Neural progenitor cell (in vitro differentiated cells): ENCODE measurements around the gene CYBRD1. TPM values are rescaled to one million over a fixed set of nuclear protein-coding genes. Genes with fewer than 3 reads are reported as not detected.

ENCODE experiments used
- DNase-seq: peaks from one replicate; pipeline ENCODE4 v3.0.0-alpha.2; 2016; ENCODE audit warnings: low spot score
- H2AFZ ChIP-seq: fragments of 200-600 bp; sonication (generic); replicated peaks from 2 replicates; pipeline ENCODE4 v1.6.1; 2016; ENCODE audit warnings: antibody characterized with exemption
- H3F3A ChIP-seq: fragments of 200-600 bp; sonication (generic); 2 replicates; pipeline ENCODE4 v1.6.1; 2016; ENCODE audit warnings: antibody characterized with exemption, low read depth
- H3K27ac ChIP-seq: fragments of 200-600 bp; sonication (generic); 2 replicates; pipeline ENCODE4 v1.5.1; 2016; ENCODE audit warnings: mild to moderate bottlenecking
- H3K27me3 ChIP-seq: fragments of 200-600 bp; sonication (generic); 2 replicates; pipeline ENCODE4 v1.6.1; 2016; ENCODE audit warnings: mild to moderate bottlenecking, moderate library complexity
- H3K36me3 ChIP-seq: fragments of 200-600 bp; sonication (generic); 2 replicates; pipeline ENCODE4 v1.5.1; 2016
- H3K4me1 ChIP-seq: fragments of 200-600 bp; sonication (generic); 2 replicates; pipeline ENCODE4 v1.6.1; 2016; ENCODE audit warnings: mixed run types
- H3K4me2 ChIP-seq: fragments of 200-600 bp; sonication (generic); 2 replicates; pipeline ENCODE4 v1.6.1; 2016
- H3K4me3 ChIP-seq: fragments of 200-600 bp; sonication (generic); 2 replicates; pipeline ENCODE4 v1.5.1; 2016
- H3K79me2 ChIP-seq: fragments of 200-600 bp; sonication (generic); 2 replicates; pipeline ENCODE4 v1.6.1; 2016; ENCODE audit warnings: low read depth
- H3K9ac ChIP-seq: fragments of 200-600 bp; sonication (generic); 2 replicates; pipeline ENCODE4 v1.6.1; 2016
- H3K9me3 ChIP-seq: fragments of 200-600 bp; sonication (generic); 2 replicates; pipeline ENCODE4 v1.5.1; 2016; ENCODE audit warnings: low read depth
- H4K20me1 ChIP-seq: fragments of 200-600 bp; sonication (generic); 2 replicates; pipeline ENCODE4 v1.6.1; 2016; ENCODE audit warnings: low read depth
- H3K27ac Mint-ChIP-seq: 3 replicates; pipeline ENCODE4 v1.8.0; 2021; ENCODE audit warnings: mixed read lengths
- H3K27me3 Mint-ChIP-seq: 2 replicates; pipeline ENCODE4 v1.8.0; 2022; ENCODE audit warnings: low read depth, mild to moderate bottlenecking, inconsistent platforms, moderate library complexity, mixed read lengths; ENCODE audit not compliant: insufficient read depth
- H3K36me3 Mint-ChIP-seq: 3 replicates; pipeline ENCODE4 v1.8.0; 2021; ENCODE audit warnings: mixed read lengths
- H3K4me1 Mint-ChIP-seq: 3 replicates; pipeline ENCODE4 v1.8.0; 2021; ENCODE audit warnings: mixed read lengths
- H3K4me3 Mint-ChIP-seq: 3 replicates; pipeline ENCODE4 v1.8.0; 2021; ENCODE audit warnings: mild to moderate bottlenecking, moderate library complexity, mixed read lengths
- H3K9me3 Mint-ChIP-seq: 3 replicates; pipeline ENCODE4 v1.8.0; 2020; ENCODE audit warnings: mixed read lengths
- EZH2 ChIP-seq: fragments of 200-600 bp; sonication (generic); IDR thresholded peaks from 2 replicates; pipeline ENCODE4 v1.6.1; 2017; ENCODE audit warnings: antibody characterized with exemption, mild to moderate bottlenecking, moderate library complexity
- EZH2phosphoT487 ChIP-seq: fragments of 200-600 bp; sonication (generic); IDR thresholded peaks from 2 replicates; pipeline ENCODE4 v1.6.1; 2017; ENCODE audit warnings: antibody characterized with exemption
- total RNA-seq: library from RNA; depleted of rRNA; stranded (reverse); fragments of >200 nt; gene quantifications from 2 replicates; pipeline ENCODE4 v1.2.3, GENCODE V29; 2015; ENCODE audit warnings: low replicate concordance
- TF ChIP-seq, protein P1 (sequence below): fragments of 200-600 bp; sonication (generic); IDR thresholded peaks from 2 replicates; pipeline ENCODE4 v1.5.1; 2017; ENCODE audit warnings: antibody characterized with exemption, mild to moderate bottlenecking

Gene CYBRD1
- total RNA-seq, 1 donor from 2014 or later = 11.1 TPM

DNA sequence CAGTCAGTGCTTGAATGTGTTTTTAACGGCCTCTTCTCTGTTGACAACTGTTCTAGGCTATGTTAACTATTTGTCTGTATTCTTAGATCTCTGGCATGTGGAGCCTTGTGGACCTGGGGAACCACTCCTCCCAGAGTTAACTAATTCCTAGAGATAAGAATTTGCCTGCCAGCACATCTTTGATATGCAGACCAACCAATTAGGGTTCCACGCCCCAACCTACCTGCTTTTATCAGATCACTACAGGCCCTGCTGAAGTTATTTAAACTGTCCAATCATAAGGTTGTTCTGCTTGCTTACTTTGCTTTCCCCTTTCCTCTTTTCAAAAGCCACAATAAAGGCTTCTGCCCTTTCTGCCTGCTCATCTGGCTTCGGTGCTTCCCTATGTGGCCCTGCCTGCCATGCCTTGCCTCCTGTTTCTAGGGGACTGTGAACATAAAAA, 8.5 kb upstream of the CYBRD1 start:
- H3K36me3 ChIP-seq = no peaks in the 10 kb centered on the region
- H3K4me3 ChIP-seq = no peak overlapping the region
- no peaks in the 10 kb centered on the region for H3K36me3 Mint-ChIP-seq
- H3K27me3 ChIP-seq = no peaks in the 10 kb centered on the region
- H3K4me3 Mint-ChIP-seq = no peak overlapping the region
- H3F3A ChIP-seq = peaks cover 18% of the 10 kb centered on the region
- H3K9me3 ChIP-seq = no peaks in the 10 kb centered on the region
- H3K27ac ChIP-seq = no peak overlapping the region
- H3K27ac Mint-ChIP-seq = no peak overlapping the region
- TF ChIP-seq EZH2phosphoT487 = no peak
- TF ChIP-seq, protein P1, sequence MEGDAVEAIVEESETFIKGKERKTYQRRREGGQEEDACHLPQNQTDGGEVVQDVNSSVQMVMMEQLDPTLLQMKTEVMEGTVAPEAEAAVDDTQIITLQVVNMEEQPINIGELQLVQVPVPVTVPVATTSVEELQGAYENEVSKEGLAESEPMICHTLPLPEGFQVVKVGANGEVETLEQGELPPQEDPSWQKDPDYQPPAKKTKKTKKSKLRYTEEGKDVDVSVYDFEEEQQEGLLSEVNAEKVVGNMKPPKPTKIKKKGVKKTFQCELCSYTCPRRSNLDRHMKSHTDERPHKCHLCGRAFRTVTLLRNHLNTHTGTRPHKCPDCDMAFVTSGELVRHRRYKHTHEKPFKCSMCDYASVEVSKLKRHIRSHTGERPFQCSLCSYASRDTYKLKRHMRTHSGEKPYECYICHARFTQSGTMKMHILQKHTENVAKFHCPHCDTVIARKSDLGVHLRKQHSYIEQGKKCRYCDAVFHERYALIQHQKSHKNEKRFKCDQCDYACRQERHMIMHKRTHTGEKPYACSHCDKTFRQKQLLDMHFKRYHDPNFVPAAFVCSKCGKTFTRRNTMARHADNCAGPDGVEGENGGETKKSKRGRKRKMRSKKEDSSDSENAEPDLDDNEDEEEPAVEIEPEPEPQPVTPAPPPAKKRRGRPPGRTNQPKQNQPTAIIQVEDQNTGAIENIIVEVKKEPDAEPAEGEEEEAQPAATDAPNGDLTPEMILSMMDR = no peak
- H3K9ac ChIP-seq = no peak overlapping the region
- H3K27me3 Mint-ChIP-seq = peaks cover 13% of the 10 kb centered on the region
- no peak overlapping the region for H3K4me2 ChIP-seq
- peaks cover 28% of the 10 kb centered on the region for H3K4me1 ChIP-seq
- H4K20me1 ChIP-seq = no peaks in the 10 kb centered on the region
- no peaks in the 10 kb centered on the region for H3K79me2 ChIP-seq
- DNase-seq = no peak
- peaks cover 7% of the 10 kb centered on the region for H3K9me3 Mint-ChIP-seq
- H3K4me1 Mint-ChIP-seq = peaks cover 22% of the 10 kb centered on the region
- H2AFZ ChIP-seq = peak overlapping the region; percentile 70

DNA sequence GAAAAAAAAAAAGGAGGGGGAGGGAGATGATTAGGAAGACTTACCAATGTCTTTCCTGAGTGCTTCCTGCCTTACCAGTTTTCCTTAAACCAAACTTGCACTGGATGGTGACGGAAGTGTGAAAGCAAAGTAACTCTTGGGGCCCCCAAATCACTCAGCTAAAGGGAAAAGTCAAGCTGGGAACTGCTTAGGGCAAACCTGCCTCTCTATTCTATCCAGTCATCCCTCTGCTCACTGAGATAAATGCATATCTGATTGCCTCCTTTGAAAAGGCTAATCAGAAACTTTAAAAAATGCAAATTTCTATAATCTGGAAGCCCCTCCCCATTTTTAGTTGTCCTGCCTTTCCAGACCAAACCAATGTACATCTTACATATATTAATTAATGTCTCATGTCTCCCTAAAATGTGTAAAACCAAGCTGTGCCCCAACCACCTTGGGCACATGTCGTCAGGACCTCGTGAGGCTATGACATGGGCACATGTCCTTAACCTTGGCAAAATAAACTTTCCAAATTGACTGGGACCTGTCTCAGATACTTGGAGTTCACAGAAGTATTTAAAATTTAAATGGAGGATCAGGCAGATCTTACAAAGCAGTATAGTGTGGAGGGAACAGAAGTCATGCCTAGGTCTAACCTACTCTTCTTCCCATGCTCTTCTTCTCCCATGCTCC, 7.2 kb upstream of the CYBRD1 start:
- no peaks in the 10 kb centered on the region for H3K36me3 ChIP-seq
- no peak overlapping the region for H3K4me3 ChIP-seq
- H3K27ac Mint-ChIP-seq = no peak overlapping the region
- H3K9ac ChIP-seq = no peak overlapping the region
- no peaks in the 10 kb centered on the region for H3K36me3 Mint-ChIP-seq
- peaks cover 32% of the 10 kb centered on the region for H3K4me1 Mint-ChIP-seq
- H3K4me2 ChIP-seq = no peak overlapping the region
- no peak overlapping the region for H3K27ac ChIP-seq
- H3K9me3 ChIP-seq = no peaks in the 10 kb centered on the region
- no peak overlapping the region for H2AFZ ChIP-seq
- H3K27me3 Mint-ChIP-seq = peaks cover 18% of the 10 kb centered on the region
- H3F3A ChIP-seq = peaks cover 21% of the 10 kb centered on the region
- DNase-seq = no peak
- H3K4me3 Mint-ChIP-seq = no peak overlapping the region
- no peaks in the 10 kb centered on the region for H3K27me3 ChIP-seq
- H4K20me1 ChIP-seq = no peaks in the 10 kb centered on the region
- H3K9me3 Mint-ChIP-seq = peaks cover 9% of the 10 kb centered on the region
- TF ChIP-seq EZH2phosphoT487 (no peak), EZH2 (no peak)
- H3K4me1 ChIP-seq = peaks cover 29% of the 10 kb centered on the region
- H3K79me2 ChIP-seq = no peaks in the 10 kb centered on the region

DNA sequence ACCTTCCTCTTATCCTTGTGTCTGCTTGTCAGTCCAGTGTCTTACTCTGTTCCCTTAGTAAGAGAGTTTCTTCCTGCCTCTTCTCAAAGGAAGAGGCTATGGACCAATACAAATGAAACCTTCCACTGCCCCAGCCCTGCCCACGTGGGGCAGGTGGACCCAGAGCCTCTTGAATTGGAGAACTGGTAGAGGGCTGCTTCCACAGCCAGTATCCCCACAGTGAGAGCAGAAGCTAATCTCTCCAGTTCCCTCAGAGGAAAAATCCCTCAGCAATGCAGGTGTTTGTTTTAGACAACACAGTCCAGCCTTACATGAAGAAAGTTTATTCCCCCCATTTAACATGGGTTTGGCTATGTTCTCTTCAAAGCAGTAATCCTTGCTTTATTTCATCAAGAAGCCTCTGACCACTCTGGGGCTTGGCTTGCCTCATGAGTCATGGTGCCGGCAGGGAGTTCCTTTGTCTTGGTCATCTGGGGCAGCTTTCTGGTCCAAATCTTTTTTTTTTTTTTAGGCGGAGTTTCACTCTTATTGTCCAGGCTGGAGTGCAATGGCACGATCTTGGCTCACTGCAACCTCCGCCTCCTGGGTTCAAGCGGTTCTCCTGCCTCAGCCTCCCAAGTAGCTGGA, 6.5 kb upstream of the CYBRD1 start:
- peak overlapping the region; percentile 91 for H3K27ac Mint-ChIP-seq
- H3K4me3 Mint-ChIP-seq = no peak overlapping the region
- H3K9me3 Mint-ChIP-seq = peaks cover 9% of the 10 kb centered on the region
- peaks cover 37% of the 10 kb centered on the region for H3K4me1 Mint-ChIP-seq
- Histone ChIP-seq H3K4me1 (peaks cover 35% of the 10 kb centered on the region), H3K27ac (no peak overlapping the region), H3K79me2 (no peaks in the 10 kb centered on the region), H3K4me3 (no peak overlapping the region), H3F3A (peaks cover 22% of the 10 kb centered on the region), H4K20me1 (no peaks in the 10 kb centered on the region), H3K36me3 (no peaks in the 10 kb centered on the region), H3K9ac (no peak overlapping the region), H3K4me2 (peak overlapping the region; percentile 45), H3K9me3 (no peaks in the 10 kb centered on the region), H3K27me3 (no peaks in the 10 kb centered on the region), H2AFZ (no peak overlapping the region)
- TF ChIP-seq, protein P1 = no peak
- TF ChIP-seq EZH2phosphoT487 (no peak), EZH2 (no peak)
- peaks cover 18% of the 10 kb centered on the region for H3K27me3 Mint-ChIP-seq
- DNase-seq = peak; percentile 30
- no peaks in the 10 kb centered on the region for H3K36me3 Mint-ChIP-seq

DNA sequence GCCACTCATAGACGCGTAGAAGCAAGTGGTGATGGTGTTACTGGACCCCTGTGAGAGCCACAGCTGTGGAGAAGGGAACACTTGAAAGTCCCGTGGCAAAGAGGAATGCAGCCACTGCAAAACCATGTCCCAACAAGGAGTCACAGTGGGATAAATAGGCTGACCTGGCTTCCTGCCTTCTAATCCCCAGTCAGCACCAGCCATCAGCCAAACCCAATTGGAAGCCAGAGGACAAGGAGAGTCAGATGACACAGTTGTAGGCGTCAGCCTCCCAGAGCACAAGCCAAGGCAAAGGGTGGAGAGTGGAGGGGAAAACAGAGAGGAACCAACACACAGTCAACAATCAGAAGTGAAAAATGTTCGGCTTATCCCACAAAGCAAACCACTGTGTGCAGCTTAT, 5.5 kb upstream of the CYBRD1 start:
- Mint-ChIP-seq H3K27ac (no peak overlapping the region), H3K9me3 (peaks cover 9% of the 10 kb centered on the region)

More for the DNA sequence above, 5.5 kb upstream of the CYBRD1 start:
- no peaks in the 10 kb centered on the region for H3K79me2 ChIP-seq
- H3K27me3 ChIP-seq = peaks cover 8% of the 10 kb centered on the region
- H3F3A ChIP-seq = peaks cover 22% of the 10 kb centered on the region
- no peaks in the 10 kb centered on the region for H4K20me1 ChIP-seq
- Mint-ChIP-seq H3K36me3 (no peaks in the 10 kb centered on the region), H3K27me3 (peaks cover 16% of the 10 kb centered on the region), H3K4me1 (peaks cover 47% of the 10 kb centered on the region), H3K4me3 (peak overlapping the region; percentile 38)
- TF ChIP-seq EZH2phosphoT487 = no peak
- no peak for TF ChIP-seq EZH2
- TF ChIP-seq, protein P1 = no peak
- H2AFZ ChIP-seq = peak overlapping the region; percentile 5
- no peaks in the 10 kb centered on the region for H3K36me3 ChIP-seq
- H3K4me3 ChIP-seq = no peak overlapping the region
- H3K4me1 ChIP-seq = peaks cover 43% of the 10 kb centered on the region
- no peak overlapping the region for H3K9ac ChIP-seq
- H3K4me2 ChIP-seq = no peak overlapping the region
- H3K27ac ChIP-seq = no peak overlapping the region
- no peaks in the 10 kb centered on the region for H3K9me3 ChIP-seq
- no peak for DNase-seq
